NCI-H187 (cell line): Measurements from ENCODE around the gene WNT7B.

Experiments
- DNase-seq, 2 experiments: peaks; one replicate each; lab custom pipeline; 2025; lab: John Stamatoyannopoulos, UW

The WNT7B gene

DNA sequence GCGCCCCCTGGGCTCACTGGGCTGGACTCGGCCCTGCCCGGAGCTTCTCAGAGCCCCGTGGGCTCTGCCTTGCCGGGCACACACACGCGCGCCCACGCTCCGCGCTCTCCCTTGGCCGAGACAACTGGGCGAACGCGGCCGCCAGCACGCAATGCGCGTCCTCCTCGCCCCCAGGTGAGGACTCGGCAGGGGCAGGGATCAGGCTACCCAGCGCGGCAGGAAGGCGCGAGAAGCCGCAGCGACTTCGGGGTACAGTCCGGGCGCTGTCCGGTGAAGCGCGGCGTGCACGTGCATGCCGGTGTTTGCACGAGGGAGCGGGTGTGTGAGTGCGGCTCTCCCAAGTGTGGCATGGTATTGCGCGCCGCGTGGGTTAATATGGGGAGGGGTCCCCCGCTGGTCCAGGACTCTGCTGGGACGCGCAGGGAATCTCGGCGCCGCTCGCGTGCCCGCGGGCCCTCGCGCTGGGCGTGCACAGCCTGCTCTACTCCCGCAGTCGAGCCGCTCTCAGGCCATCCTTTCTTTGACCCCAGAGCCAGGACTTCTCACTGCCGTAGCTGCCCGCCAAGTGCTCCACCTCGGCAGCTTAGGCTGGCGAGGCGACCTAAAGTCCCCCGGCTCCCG, 5.4 kb downstream of the WNT7B start:
- no peak for DNase-seq

GRCh38 chr22:45970705-45971407, 6.1 kb downstream of the WNT7B start:
- DNase-seq, result no peak

GRCh38 chr22:45969801-45970470, 7.0 kb downstream of the WNT7B start:
- no peak for DNase-seq

DNA sequence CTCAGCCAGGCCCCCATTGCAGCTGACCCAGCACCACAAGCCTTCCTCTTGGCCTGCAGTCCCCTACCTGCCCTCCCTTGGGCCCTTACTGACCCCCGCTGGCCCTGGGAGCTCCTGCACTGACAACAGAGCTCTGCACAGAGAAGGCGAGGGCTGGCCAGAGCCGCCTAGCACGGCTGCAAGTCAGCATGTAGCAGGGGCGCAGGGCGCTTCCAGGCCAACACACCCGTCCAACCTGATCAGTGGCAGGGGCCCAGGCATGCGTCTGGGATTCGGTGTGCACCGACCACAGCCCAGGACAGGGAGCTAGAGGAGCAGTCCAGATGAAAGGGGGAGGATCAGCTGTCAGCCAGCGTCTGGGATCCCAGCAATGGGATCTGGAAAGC, 7.6 kb downstream of the WNT7B start:
- DNase-seq, result no peak

DNA sequence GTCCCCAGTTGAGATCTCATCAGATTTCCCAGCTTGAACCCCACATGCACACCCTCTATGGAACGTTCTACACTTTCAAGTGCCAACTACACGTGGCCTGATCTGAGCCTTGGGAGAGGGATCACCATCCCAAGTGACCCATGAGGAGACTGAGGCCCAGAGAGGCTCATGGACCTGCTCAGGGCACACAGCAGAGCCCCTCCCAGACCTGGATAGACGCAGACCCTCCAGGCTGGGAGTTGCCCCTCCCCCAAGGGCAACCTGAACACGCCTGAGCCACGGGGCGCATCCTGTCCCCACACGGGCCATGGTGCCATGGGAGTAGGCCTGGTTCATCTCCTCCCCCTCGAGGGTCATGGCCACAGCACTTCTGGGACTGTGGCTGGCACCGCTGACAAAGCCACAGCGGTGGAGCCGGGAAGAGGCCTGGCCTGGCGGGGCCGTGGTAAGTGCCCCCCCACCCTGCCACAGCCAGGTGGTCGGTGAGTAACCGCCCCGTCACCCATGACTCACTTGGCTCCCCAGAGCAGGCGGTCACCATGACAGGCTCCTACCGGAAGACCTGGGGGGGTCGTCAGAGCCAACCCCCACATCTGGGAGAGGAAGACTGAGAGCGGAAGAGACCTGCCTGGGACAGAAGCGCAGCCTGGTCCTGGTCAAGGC, 8.1 kb downstream of the WNT7B start:
- no peak for DNase-seq

DNA sequence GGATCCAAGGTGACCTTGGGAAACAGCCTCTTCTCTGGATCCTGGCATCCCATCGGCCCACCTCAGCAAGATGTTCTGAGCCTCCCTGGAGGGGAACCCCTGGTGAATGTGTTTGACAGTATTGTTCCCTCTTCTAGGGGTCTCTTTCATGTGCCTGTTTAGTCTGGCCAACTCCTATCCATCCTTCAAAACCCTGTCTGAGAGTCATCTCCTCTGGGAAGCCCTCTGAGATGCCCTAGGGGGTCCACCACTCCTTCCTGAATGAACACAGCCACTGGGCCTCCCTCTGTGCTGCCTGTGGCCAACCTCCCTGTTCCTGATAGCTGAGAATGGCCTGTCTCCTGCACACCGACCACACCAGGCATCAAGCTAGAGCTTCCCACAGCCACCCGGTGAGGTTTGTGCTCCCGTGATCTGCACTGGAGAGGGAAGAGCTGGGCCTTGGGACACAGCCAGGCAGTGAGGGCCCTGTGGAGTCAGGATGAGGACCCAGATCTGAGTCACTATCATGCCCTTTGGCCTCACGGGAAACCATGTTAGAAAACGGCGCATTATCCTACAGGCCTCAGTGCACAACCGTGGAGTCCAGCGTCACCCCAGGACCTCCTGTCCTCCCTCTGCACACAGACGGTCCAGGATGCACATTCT, 8.8 kb downstream of the WNT7B start:
- DNase-seq, result no peak

DNA sequence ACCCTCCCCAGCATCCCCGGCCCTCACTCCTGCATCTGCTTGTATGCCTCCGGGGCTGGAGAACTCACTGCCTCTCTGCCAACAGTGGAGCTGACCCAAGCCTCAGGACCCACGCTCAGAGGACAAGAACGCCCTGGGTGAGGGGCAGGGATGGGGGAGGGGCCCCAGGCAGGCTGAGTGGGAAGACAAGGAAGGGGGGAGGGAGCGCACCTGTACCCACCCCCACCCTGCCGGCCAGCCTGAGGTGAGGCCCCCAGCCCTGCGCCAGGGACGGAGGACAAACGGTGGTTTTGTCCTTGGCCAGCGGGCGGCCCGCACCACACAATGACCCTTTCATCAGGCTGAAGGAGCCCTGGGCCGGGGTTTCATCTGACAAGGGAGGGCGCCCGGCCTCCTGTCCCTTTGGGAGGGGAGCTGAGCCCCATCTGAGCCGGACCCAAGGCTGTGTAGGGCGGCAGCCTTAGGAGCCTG, 10.0 kb downstream of the WNT7B start:
- no peak for DNase-seq

DNA sequence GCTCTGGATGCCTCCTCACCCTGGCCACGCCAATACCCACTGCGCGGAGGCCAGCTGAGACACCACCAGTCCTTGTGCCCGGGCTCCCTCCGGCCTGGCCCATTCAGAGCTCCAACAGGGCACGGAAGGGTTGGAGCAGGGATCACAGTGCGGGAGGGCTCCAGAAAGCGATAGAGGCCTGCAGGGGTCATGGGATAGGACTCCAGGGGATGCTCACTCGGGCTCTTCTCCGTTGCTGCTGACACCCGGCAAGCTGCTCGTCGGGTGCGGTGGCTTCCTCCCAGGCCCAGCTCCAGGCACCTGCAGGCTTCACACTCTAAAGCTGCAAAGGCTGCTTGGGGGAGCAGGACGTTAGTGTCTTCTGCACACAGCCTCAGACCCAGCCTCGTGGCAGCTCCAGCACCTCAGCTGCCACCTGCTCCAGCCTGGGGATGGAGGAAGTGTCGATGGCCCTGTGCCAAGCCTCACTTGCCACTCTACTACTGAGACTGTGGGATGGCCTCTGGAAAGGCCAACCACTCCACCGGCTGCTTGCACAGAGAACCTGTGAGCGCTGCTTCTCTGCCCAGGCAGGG, 10.6 kb downstream of the WNT7B start:
- DNase-seq, result peak in 1 of 2 experiments; percentile 12

DNA sequence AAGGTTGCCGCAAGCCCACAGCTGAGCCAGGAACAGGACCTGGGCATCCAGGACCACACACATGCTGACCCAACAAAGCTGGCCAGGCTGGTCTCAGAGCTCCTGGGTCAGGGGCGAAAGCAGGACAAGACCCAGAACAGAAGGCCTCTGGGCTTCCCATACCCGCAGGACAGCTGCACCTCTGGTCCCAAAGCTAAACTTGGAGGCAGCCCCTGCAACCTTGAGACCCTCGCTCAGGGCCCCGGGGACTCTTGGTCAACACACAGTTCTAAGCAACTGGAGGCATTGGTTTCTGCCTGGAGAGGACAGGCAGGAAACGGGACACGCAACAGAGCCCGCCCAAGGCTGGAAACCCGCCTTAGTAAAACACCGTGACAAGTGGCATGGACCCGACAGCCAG, 11.4 kb downstream of the WNT7B start:
- no peak for DNase-seq

DNA sequence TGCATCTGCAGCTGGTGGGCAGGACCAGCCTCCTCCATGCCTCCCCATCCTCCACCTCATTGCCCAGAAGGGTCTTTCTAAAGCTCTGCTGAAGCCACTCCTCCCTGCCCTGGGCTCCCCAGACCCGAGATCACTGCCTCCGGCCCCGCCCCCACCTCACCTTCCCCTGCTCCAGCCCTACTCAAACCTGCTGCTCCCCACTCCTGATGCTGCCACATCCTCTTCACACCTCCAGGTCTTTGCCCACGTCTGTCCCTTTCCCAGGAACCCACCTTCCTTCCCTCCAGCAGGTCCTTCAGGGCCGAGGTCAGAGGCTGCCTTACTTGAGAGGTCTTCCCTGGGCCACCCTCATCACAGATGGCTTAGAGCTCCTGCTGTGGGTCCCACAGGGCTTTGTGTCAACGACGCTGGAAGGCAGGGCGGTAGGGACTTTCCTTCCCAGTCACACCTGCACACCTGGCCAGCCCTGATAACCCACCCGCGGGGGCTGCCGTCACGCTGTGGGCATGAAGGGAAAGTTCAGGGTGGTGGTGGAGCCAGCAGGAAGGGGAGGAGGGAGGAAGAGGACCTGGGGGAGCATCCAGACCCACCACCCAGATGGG, 11.9 kb downstream of the WNT7B start:
- no peak for DNase-seq

- DNase-seq, result no peak
Measured at GRCh38 chr22:45964372-45964771, 12.6 kb downstream of the WNT7B start.

DNA sequence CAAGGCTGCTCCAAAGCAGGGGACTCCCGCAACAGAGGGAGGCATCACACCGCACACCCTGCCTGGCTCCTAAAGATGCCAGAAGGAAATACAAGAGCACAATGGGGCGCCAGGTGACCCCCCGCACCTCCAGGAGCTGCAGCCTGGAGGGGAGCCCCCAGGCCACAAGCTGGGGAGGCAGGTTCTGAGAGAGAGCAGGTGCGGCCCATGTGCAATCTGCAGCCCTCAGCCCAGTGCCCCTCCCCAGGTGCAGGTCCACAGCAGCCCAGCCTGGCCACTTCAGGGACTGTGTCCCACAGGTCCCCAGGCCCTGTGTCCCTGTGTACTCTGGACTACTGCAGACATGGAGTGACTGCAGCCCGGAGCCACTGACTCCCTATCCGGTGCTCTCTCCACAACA, 13.1 kb downstream of the WNT7B start:
- no peak for DNase-seq

- no peak for DNase-seq
Measured at GRCh38 chr22:45962756-45963324, 14.1 kb downstream of the WNT7B start.

DNA sequence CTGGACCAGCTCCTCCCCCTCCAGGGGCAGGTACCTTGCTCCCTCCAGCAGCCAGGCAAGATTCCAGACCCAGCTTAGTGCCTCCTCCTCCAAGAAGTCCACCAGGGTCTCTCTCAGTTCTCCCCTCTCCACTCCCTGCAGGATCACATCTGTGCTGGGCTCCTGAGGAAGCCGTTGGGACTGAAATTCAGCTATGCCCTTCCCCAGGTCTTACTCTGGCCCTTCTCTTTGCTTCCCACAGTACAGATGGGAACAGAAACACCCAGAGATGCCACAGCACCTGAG, 14.6 kb downstream of the WNT7B start:
- DNase-seq, result no peak

DNA sequence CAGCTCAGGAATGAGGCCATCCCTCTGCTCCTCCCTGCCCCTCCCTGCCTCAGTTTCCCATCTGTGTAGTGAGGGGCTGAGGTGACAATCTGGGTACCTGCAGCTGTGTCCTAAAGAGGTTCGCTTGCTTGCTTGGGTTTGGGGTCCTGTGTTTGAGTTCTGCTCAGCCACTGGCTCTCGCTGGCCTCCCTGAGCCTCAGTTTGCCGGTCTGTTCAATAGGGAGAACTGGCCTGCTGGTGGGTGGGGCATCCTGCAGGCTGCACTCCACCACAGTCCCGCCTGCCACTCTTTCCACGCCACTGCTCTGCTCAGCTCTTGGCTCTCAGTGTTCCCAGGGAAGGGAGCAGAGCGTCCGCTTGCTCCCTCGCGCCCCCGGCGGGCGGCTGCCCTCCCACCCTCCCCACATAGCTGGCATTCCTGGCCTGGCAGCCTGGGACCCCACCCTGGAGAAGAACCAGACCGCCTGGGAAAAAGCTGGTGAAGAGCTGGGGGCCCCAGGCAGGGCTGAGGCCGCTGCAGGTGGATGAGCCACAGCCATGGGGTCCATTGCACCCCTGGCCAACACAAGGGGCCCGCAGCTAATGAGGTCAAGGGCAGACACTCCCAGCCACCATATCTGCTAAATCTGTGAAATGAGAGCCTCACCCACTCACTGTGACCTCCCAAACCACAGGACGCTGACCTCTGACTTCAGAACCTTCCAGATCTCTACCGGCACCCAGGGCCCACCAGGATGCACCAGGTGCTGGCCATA, 15.1 kb downstream of the WNT7B start:
- DNase-seq, result no peak

DNA sequence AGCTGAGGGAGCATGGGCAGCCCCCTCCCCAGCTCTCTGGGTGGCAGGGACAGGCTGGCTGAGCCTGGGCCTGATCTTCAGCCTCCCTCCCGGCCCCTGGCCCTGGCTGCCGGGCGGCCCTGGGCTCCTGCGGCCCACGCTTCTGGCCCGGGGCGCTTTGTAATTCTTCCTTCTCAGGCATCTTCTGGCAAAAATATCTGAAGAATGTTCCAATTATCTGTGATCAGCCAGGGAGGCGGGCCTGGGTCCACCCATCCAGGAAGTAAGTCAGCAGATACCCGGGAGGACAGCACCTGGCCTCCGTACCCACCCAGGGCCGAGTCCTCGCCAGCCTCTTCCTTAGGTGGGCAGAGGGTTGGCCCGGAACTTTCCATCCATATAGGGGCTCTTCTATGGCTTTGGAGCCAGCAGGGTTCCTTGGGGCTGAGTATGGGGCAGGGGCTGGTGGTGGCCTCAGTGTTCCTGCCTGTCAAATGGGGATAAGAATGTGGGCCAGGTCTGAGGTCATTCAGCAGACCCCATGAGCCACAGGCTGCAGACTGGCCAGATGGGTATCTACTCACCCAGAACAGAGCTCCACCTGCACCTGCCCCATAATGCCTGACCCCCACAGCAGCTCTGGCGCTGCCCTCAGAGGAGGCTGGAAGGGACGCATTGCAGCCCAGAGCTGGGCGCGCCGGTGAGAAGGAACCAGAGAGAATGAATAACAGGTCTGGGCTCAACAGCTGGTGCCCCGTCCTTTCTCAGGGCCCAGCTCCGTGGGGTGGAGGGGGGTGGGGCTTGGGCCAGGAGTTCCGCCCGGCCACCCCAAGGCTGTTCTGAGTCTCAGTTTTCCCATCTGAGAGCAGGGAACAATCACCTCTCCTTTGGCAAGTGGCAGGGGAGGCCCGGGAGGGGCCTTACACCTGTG, 16.2 kb downstream of the WNT7B start:
- no peak for DNase-seq

- DNase-seq, result no peak
Measured at GRCh38 chr22:45959719-45960476, 17.1 kb downstream of the WNT7B start.

DNA sequence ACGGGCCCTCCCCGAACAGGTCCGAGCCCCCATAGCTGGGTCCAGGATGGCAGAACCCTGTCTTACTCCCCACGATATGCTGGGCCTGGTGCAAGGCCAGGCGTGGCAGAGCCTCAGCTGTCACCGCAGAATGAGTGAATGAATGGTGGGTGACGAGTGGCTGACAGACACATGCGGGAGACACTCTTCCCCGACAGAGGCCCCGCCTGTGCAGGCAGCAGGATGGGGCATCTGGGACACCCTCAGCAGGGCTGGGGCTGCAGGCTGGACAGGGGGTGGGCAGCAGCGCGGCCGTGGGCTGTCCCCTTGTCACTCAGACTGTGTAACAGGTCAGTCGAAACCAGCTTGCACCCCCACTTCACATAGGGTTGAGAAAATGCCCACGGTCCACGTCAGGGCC, 18.0 kb downstream of the WNT7B start:
- DNase-seq, result no peak

DNA sequence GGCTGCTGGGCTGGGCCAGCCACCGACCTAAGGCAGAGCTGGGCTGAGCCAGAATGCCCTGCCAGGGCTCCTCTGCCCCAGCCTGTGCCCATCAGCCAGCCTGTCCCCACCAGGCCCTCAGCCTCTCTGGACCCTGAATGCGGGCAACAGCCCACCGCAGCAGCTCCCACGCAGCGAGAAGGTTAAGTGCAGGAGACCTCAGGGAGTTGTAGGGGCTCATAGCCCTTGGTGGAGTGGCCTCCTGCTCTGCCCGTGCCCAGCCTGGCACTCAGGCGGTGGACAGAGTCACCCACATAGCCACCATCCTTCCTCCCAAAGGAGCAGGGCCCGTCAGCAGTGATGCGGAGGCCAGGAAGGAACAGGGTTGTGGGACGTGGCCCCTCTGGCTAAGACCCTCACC, 19.1 kb downstream of the WNT7B start:
- DNase-seq, result no peak
